DLD1 (cell line): Measurements from ENCODE around the gene CHST12.
"Not testable (repeated sequence)": the region's sequence is repeated elsewhere in the genome, so short reads cannot be mapped to it uniquely, and the experiment has no call there.

Experiments
- in situ Hi-C: cut with HindIII; loops from 2 replicates; pipeline ENCODE4 v1.10.0; 2017; ENCODE audit warnings: low sequenced_read_pairs

The CHST12 gene

GRCh38 chr7:2453849-2454248, 50.4 kb downstream of the CHST12 start:
- in situ Hi-C loops: not testable (repeated sequence)

DNA sequence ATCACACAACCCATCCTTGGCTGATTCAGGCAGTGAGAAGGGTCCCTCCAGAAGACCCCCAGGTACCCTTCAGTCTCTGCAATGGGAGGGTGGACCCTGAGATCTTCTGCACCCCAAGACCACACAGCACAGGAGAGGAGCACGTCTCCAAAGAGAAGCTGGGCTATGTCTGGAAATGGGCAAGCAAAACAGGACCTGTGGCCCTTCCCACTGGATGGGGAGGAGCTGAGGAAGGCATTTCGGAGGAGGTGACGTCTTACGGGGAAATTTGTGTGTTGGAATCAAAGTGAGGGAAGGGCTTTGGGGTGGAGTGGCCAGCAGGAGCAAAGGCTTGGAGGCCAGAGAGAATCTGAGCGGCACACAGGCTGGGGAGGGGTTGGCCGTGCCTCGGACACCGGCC, 56.3 kb downstream of the CHST12 start:
- in situ Hi-C loops: no loop called here

DNA sequence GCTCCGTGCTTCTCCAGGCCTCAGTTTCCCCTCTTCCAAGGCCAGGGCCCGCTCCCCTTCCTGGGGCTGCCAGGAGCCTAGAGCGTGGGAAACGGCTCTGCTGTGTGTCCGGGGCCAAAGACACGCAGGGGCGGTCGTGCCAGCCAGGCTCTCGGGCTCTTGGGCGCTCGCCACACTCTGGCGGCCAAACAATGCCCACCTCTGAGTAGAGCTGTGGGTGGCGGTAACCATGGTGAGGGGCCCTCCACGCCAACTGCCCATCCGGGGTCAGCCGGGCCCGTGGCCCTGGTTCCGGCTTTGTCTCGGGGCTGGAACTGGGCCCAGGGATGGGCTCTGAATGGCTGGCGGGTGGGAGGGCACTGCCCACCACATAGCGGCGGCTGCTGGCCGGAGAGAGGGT, 56.8 kb downstream of the CHST12 start:
- in situ Hi-C loops: no loop called here

- in situ Hi-C loops: no loop called here
These were observed 57.2 kb downstream of the CHST12 start for GRCh38 chr7:2460641-2461040.

- in situ Hi-C loops: no loop called here
These were observed 58.0 kb downstream of the CHST12 start for GRCh38 chr7:2461268-2462026.

GRCh38 chr7:2462731-2463130, 59.3 kb downstream of the CHST12 start:
- in situ Hi-C loops: no loop called here

GRCh38 chr7:2465928-2466327, 62.5 kb downstream of the CHST12 start:
- in situ Hi-C loops: no loop called here

DNA sequence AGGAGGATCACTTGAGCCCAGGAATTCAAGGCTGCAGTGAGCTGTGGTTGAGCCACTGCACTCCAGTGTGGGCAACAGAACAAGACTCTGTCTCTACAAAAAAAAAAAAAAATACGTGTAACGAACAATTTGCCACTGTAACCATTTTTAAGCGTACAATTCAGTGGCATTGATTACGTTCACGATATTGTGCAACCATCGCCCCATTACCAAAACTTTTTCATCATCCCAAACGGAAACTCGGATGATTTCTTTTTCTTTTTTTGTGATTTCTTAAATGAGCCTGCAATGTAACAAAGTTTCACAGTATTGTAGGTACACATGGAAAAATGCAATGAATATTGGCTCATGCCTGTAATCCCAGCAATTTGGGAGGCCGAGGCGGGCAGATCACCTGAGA, 63.3 kb downstream of the CHST12 start:
- in situ Hi-C loops: no loop called here

DNA sequence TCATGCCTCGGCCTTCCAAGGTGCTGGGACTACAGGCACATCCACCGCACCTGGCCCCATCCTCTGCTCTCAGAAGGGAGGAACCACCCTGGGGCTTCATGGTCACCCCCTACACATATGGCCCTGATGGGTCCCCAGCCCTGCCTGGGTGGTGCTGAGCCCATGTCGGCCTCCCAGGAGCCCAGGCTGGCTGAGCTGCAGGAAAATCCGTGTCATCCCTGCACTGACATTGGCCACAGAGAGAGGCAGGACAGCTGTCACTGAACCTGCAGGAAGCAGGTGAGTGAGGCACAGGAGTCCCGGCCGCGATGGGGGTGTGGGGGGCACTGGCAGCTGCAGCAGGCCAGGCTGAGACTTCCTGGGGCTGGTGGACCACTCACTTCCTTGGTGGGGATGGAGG, 64.8 kb downstream of the CHST12 start:
- in situ Hi-C loops: no loop called here

GRCh38 chr7:2469460-2470203, 66.2 kb downstream of the CHST12 start:
- in situ Hi-C loops: not testable (repeated sequence)

GRCh38 chr7:2470204-2471021, 67.0 kb downstream of the CHST12 start:
- in situ Hi-C loops: no loop called here

GRCh38 chr7:2471022-2471329, 67.6 kb downstream of the CHST12 start:
- in situ Hi-C loops: no loop called here

DNA sequence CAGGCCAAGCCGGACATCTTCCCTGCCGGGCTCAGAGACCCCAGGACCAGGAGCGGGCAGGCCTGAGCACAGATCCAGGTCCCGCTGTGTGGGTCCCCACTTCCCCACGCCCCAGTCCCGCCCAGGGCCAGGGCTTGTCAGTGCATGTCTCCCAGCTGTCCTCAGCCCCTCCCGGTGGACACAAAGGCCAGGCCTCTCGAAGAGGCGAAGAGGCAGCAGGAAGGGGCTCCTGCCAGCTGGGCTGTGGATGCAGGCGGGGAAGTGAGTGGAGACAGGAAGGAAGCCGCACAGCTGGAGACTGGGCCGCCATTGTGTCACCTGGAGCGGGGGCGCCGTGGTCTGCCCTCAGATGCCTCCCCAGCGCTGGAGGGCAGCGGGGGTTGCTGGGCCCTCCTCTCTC, 68.0 kb downstream of the CHST12 start:
- in situ Hi-C loops: no loop called here

DNA sequence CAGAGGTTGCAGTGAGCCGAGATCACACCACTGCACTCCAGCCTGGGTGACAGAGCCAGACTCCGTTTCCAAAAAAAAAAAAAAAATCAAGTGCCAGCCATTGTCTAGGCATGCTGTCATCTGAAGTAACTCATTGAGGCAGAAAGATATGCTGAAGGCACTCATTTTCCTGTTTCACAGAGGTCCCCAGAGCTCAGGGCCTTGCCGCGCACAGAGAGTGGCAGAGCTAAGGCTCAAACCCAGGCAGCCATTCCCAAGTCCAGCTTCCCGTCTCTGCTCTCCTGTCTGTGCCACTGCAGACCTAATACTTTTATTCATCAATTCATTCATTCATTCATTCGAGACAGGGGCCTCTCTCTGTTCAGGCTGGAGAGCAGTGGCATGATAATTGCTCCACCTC, 69.3 kb downstream of the CHST12 start:
- in situ Hi-C loops: no loop called here

DNA sequence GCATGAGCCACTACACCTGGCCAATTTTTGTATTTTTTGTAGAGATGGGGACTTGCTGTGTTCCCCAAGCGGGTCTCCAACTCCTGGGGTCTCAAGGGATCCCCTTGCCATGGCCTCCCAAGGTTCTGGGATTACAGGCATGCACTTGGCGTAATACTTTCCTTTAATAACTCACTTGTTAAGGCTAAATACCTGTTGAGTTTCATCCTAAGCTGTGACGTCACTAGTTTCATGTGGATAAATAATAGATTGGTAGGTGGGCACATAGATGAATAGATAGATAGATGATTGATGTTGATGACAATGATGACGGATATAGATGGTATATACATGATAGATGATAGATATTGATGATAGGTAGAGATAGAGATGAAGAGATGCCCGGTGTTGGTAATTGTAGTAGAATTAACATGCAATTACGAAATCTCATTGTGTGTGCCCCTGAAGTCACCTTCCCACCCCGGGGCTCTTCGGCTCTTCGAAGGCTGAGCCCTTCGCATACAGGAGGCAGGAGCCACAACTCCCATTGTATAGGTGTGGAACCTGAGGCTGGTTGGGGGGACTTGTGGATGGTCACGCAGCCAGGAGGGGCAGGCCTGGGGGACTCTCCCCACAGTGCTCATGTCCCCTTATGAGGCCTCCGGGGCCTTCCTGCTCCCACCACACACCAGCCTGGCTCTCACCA, 70.2 kb downstream of the CHST12 start:
- in situ Hi-C loops: no loop called here

- in situ Hi-C loops: no loop called here
These were observed 70.8 kb downstream of the CHST12 start for GRCh38 chr7:2474224-2474623.

- in situ Hi-C loops: loop anchor here (25.0 kb wide), 1 partner anchor 137 kb away; no protein-coding TSS in a partner anchor
These were observed 71.6 kb downstream of the CHST12 start for GRCh38 chr7:2474813-2475677.

DNA sequence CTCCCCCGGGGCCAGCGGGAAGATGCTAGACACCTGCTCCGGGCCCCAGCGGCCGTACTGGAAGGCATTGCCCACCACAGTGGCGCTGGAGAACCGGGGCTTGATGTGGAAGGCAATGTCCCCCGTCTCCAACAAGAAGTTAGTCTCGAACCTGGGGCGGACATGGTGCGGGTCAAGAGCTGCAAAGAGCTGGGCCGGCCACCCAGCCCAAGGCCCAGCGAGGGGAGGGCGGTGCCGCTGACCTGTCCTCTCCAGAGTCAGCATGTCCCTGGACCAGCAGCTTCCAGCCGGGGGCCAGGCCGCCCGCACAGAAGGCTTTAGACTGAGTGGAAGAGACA, 72.2 kb downstream of the CHST12 start:
- in situ Hi-C loops: loop anchor here (25.0 kb wide), 1 partner anchor 137 kb away; no protein-coding TSS in a partner anchor

DNA sequence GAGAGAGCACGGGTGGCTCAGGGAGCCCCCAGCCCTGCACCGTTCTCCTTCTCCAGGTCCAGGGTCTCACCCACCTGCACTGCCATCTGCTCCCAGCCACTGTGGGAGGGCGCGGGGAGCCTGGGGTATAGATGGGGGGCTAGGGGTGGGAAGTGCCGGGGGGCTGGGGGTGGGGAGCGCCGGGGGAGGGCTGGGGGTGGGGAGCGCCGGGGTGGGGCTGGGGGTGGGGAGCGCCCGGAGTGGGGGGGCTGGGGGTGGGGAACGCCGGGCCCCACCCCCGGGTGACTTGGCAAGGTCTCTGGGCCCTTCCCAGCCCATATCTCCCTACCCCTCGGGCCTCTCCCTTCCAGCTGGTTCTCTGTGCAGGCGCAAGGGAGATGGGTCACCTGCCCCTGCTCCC, 72.9 kb downstream of the CHST12 start, which contains the start of gene GRIFIN:
Gene GRIFIN, minus strand, starts transcription at position 101 of the 400 bp plus-strand sequence. Its CDS starts 15 bp downstream, at position 86.
- in situ Hi-C loops: loop anchor here (25.0 kb wide), 1 partner anchor 136 kb away; no protein-coding TSS in a partner anchor
